Neural cell (in vitro differentiated cells): ENCODE measurements around the gene LMBRD1. TPM values are rescaled to one million over a fixed set of nuclear protein-coding genes. Genes with fewer than 3 reads are reported as not detected.

Source experiments
- H2AFZ ChIP-seq: fragments of 200-600, 300-800 bp; sonication (generic), shearing (Covaris generic); 2 replicates; pipeline ENCODE4 v1.6.0; 2014; ENCODE audit warnings: low read depth, mild to moderate bottlenecking, antibody characterized with exemption, low read length, moderate library complexity
- H3F3A ChIP-seq: fragments of 200-600 bp; shearing (Covaris generic); 2 replicates; pipeline ENCODE4 v1.6.1; 2016; ENCODE audit warnings: mild to moderate bottlenecking, moderate library complexity, mixed read lengths, antibody characterized with exemption, low read length; ENCODE audit not compliant: insufficient read depth, poor library complexity, severe bottlenecking
- H3K27ac ChIP-seq: fragments of 200-600, 300-800 bp; sonication (generic), shearing (Covaris generic); 2 replicates; pipeline ENCODE4 v1.5.1; 2014; ENCODE audit warnings: mild to moderate bottlenecking, low read length, moderate library complexity
- H3K27me3 ChIP-seq: fragments of 300-800, 200-600 bp; sonication (generic), shearing (Covaris generic); 2 replicates; pipeline ENCODE4 v1.6.0; 2014; ENCODE audit warnings: mild to moderate bottlenecking, low read depth, low read length, moderate library complexity; ENCODE audit not compliant: insufficient read depth
- H3K36me3 ChIP-seq: fragments of 300-800, 200-600 bp; sonication (generic), shearing (Covaris generic); 2 replicates; pipeline ENCODE4 v1.5.1; 2014; ENCODE audit warnings: mild to moderate bottlenecking, antibody characterized with exemption, low read length, moderate library complexity; ENCODE audit not compliant: insufficient read depth
- H3K4me2 ChIP-seq: fragments of 300-800, 200-600 bp; sonication (generic), shearing (Covaris generic); 2 replicates; pipeline ENCODE4 v1.6.0; 2014; ENCODE audit warnings: mild to moderate bottlenecking, low read length
- H3K4me3 ChIP-seq: fragments of 300-800, 200-600 bp; sonication (generic), shearing (Covaris generic); 2 replicates; pipeline ENCODE4 v1.5.1; 2014; ENCODE audit warnings: mild to moderate bottlenecking, low read length, moderate library complexity
- H3K79me2 ChIP-seq: fragments of 200-600 bp; shearing (Covaris generic); replicated peaks from 2 replicates; pipeline ENCODE4 v1.6.0; 2014; ENCODE audit warnings: mild to moderate bottlenecking, low read length, moderate library complexity; ENCODE audit not compliant: insufficient read depth
- H3K9ac ChIP-seq: fragments of 300-800, 200-600 bp; sonication (generic), shearing (Covaris generic); 2 replicates; pipeline ENCODE4 v1.6.1; 2016; ENCODE audit warnings: mild to moderate bottlenecking, low read length, mixed read lengths
- H3K9me2 ChIP-seq: fragments of 200-600 bp; shearing (Covaris generic); 2 replicates; pipeline ENCODE4 v1.6.1; 2016; ENCODE audit warnings: mild to moderate bottlenecking, low read length, mixed read lengths; ENCODE audit not compliant: insufficient read depth
- H3K9me3 ChIP-seq: fragments of 200-600, 300-800 bp; sonication (generic), shearing (Covaris generic); 2 replicates; pipeline ENCODE4 v1.6.1; 2016; ENCODE audit warnings: mild to moderate bottlenecking, mixed run types, low read length, moderate library complexity, mixed read lengths
- H4K20me1 ChIP-seq: fragments of 200-600 bp; shearing (Covaris generic); 2 replicates; pipeline ENCODE4 v1.6.1; 2016; ENCODE audit warnings: mild to moderate bottlenecking, mixed run types; ENCODE audit not compliant: insufficient read depth
- EP300 ChIP-seq: fragments of 450-650 bp; conservative IDR thresholded peaks from 2 replicates; pipeline ENCODE4 v1.6.1; 2014; ENCODE audit warnings: antibody characterized with exemption, mild to moderate bottlenecking, moderate library complexity; ENCODE audit not compliant: poor library complexity, severe bottlenecking
- EZH2 ChIP-seq: fragments of 200-600, 300-800 bp; shearing (Covaris generic), sonication (generic); IDR thresholded peaks from 2 replicates; pipeline ENCODE4 v1.6.1; 2014; ENCODE audit warnings: antibody characterized with exemption, low read length, borderline replicate concordance, mild to moderate bottlenecking; ENCODE audit not compliant: insufficient read depth, poor library complexity, severe bottlenecking
- MXI1 ChIP-seq: fragments of 450-650 bp; conservative IDR thresholded peaks from 2 replicates; pipeline ENCODE4 v1.6.1; 2014; ENCODE audit warnings: antibody characterized with exemption, mild to moderate bottlenecking; ENCODE audit not compliant: poor library complexity, severe bottlenecking
- POLR2AphosphoS5 ChIP-seq: IDR thresholded peaks from 2 replicates; pipeline ENCODE4 v1.6.1; 2012
- RAD21 ChIP-seq: fragments of 450-650 bp; conservative IDR thresholded peaks from 2 replicates; pipeline ENCODE4 v1.6.1; 2014; ENCODE audit warnings: antibody characterized with exemption, mild to moderate bottlenecking, moderate library complexity
- SMC3 ChIP-seq: fragments of 450-650 bp; conservative IDR thresholded peaks from 2 replicates; pipeline ENCODE4 v1.6.1; 2014; ENCODE audit warnings: antibody characterized with exemption, mild to moderate bottlenecking, moderate library complexity; ENCODE audit not compliant: poor library complexity
- TAF1 ChIP-seq: IDR thresholded peaks from 2 replicates; pipeline ENCODE4 v1.6.1; 2012; ENCODE audit warnings: low read depth
- polyA plus RNA-seq: library from polyadenylated mRNA; depleted of rRNA; stranded (reverse); fragments of >200 nt; gene quantifications from 2 replicates; pipeline ENCODE4 v1.2.3, GENCODE V29; 2014
- TF ChIP-seq, protein P1 (sequence below): IDR thresholded peaks from 2 replicates; pipeline ENCODE4 v1.6.1; 2012; ENCODE audit warnings: borderline replicate concordance
- TF ChIP-seq, protein P2 (sequence below): fragments of 450-650 bp; IDR thresholded peaks from 2 replicates; pipeline ENCODE4 v1.5.1; 2014; ENCODE audit warnings: antibody characterized with exemption, mild to moderate bottlenecking, moderate library complexity; ENCODE audit not compliant: poor library complexity, severe bottlenecking

LMBRD1 gene
- polyA plus RNA-seq, 1 donor from 2014 or later: 84.2 TPM

DNA sequence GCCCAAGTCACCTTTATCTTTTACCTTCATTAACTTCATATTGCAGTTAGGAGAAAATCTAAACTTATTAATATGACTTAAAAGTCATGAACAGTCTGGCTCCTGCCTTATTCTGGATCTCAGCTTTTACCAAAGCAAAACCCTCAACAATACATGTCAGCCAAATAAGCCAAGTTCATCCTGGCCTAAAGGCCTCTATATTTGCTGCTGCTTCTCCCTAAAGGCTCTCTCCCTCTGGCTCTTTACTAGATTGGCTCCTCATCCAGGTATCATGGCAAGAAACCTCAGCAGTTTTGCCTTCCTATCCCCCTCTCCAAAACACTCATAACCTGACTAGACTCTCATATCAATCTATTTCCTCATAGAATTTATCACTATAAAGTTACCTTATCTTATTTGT, 11.1 kb downstream of the LMBRD1 start:
- no peak overlapping the region for H3K4me3 ChIP-seq
- no peaks in the 10 kb centered on the region for H3K27me3 ChIP-seq
- H3K9me2 ChIP-seq: no peaks in the 10 kb centered on the region
- no peak overlapping the region for H3K4me2 ChIP-seq
- TF ChIP-seq MXI1: no peak
- TF ChIP-seq SMC3: no peak
- TF ChIP-seq EZH2: no peak
- TF ChIP-seq POLR2AphosphoS5: no peak
- TF ChIP-seq RAD21: no peak
- TF ChIP-seq, protein P1, sequence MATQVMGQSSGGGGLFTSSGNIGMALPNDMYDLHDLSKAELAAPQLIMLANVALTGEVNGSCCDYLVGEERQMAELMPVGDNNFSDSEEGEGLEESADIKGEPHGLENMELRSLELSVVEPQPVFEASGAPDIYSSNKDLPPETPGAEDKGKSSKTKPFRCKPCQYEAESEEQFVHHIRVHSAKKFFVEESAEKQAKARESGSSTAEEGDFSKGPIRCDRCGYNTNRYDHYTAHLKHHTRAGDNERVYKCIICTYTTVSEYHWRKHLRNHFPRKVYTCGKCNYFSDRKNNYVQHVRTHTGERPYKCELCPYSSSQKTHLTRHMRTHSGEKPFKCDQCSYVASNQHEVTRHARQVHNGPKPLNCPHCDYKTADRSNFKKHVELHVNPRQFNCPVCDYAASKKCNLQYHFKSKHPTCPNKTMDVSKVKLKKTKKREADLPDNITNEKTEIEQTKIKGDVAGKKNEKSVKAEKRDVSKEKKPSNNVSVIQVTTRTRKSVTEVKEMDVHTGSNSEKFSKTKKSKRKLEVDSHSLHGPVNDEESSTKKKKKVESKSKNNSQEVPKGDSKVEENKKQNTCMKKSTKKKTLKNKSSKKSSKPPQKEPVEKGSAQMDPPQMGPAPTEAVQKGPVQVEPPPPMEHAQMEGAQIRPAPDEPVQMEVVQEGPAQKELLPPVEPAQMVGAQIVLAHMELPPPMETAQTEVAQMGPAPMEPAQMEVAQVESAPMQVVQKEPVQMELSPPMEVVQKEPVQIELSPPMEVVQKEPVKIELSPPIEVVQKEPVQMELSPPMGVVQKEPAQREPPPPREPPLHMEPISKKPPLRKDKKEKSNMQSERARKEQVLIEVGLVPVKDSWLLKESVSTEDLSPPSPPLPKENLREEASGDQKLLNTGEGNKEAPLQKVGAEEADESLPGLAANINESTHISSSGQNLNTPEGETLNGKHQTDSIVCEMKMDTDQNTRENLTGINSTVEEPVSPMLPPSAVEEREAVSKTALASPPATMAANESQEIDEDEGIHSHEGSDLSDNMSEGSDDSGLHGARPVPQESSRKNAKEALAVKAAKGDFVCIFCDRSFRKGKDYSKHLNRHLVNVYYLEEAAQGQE: no peak
- TF ChIP-seq EP300: no peak
- H3K36me3 ChIP-seq: peaks cover 5% of the 10 kb centered on the region
- H3K9me3 ChIP-seq: no peaks in the 10 kb centered on the region
- H3F3A ChIP-seq: no peaks in the 10 kb centered on the region
- no peak overlapping the region for H2AFZ ChIP-seq
- H3K79me2 ChIP-seq: peaks cover 24% of the 10 kb centered on the region
- no peak overlapping the region for H3K9ac ChIP-seq
- no peak overlapping the region for H3K27ac ChIP-seq
- no peaks in the 10 kb centered on the region for H4K20me1 ChIP-seq

DNA sequence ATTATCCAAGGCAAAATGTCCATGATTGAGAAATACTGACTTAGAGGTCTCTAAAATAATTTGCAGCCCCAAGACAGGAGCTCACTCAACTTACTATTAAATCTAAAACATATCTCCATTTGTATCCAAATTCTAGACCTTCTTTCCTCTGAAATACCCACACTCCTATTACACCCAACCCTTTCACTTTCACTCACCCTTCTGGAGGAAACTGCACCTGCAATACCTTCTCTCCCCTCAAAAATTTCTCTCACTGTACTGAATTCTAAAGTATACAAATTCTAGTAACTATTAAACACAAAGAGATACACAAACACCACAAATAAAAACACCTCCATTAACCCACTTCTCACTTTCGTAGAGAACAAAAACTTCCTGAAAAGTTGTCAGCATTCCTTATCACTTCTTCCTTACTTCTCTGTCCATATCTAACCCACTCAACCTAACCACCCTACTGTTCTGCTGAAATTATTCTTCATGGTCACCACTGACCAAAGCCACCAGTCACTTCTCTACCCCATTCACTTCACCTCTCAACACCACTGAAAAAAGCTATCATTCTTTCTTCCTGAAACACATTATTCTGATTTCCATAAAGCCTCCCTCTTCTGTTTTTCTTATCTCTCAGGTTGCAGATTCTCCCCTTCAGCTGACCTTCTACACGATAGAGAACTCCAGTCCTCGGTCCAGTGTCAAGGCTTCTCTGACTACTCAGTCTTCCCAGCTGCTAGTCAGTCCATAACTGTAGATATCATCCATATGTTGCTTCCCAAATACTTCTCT, 12.0 kb downstream of the LMBRD1 start:
- no peak overlapping the region for H3K9ac ChIP-seq
- H3K9me3 ChIP-seq: no peaks in the 10 kb centered on the region
- H3F3A ChIP-seq: no peaks in the 10 kb centered on the region
- H2AFZ ChIP-seq: no peak overlapping the region
- H3K4me3 ChIP-seq: no peak overlapping the region
- H3K79me2 ChIP-seq: peaks cover 24% of the 10 kb centered on the region
- no peaks in the 10 kb centered on the region for H4K20me1 ChIP-seq
- H3K36me3 ChIP-seq: peaks cover 5% of the 10 kb centered on the region
- no peaks in the 10 kb centered on the region for H3K27me3 ChIP-seq
- H3K27ac ChIP-seq: no peak overlapping the region
- no peak for TF ChIP-seq RAD21
- TF ChIP-seq, protein P2, sequence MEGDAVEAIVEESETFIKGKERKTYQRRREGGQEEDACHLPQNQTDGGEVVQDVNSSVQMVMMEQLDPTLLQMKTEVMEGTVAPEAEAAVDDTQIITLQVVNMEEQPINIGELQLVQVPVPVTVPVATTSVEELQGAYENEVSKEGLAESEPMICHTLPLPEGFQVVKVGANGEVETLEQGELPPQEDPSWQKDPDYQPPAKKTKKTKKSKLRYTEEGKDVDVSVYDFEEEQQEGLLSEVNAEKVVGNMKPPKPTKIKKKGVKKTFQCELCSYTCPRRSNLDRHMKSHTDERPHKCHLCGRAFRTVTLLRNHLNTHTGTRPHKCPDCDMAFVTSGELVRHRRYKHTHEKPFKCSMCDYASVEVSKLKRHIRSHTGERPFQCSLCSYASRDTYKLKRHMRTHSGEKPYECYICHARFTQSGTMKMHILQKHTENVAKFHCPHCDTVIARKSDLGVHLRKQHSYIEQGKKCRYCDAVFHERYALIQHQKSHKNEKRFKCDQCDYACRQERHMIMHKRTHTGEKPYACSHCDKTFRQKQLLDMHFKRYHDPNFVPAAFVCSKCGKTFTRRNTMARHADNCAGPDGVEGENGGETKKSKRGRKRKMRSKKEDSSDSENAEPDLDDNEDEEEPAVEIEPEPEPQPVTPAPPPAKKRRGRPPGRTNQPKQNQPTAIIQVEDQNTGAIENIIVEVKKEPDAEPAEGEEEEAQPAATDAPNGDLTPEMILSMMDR: no peak
- TF ChIP-seq EP300: no peak
- TF ChIP-seq MXI1: no peak
- TF ChIP-seq, protein P1: no peak
- no peak for TF ChIP-seq EZH2
- TF ChIP-seq TAF1: no peak
- TF ChIP-seq SMC3: no peak
- no peak for TF ChIP-seq POLR2AphosphoS5
- H3K4me2 ChIP-seq: no peak overlapping the region
- H3K9me2 ChIP-seq: no peaks in the 10 kb centered on the region
